Lung (tissue), 12 donors: Measurements from ENCODE around the gene UGGT1. TPM values are rescaled to one million over a fixed set of nuclear protein-coding genes. Genes with fewer than 3 reads are reported as not detected.

ENCODE experiments used
- ATAC-seq: fragments of 200-7000 bp; cut with Tn5 transposase; one replicate; pipeline ENCODE4 v1.9.1; 2020; ENCODE audit warnings: moderate number of reproducible peaks; ENCODE audit not compliant: insufficient read depth, low FRiP score
- DNase-seq, 3 donors: peaks; one replicate each; pipeline ENCODE4 v3.0.0-alpha.2; 2013 to 2017
- H3K27ac ChIP-seq, 2 donors: one replicate each; pipeline ENCODE4 v1.5.1; 2013; ENCODE audit warnings: mild to moderate bottlenecking in 2 of 2, moderate library complexity in 2 of 2, control low read depth in 1 of 2, inconsistent platforms in 1 of 2, low read depth in 1 of 2, low read length in 1 of 2
- H3K27me3 ChIP-seq, 3 donors: one replicate each; pipeline ENCODE4 v1.5.1; 2013; ENCODE audit warnings: low read length in 2 of 3; ENCODE audit not compliant: control insufficient read depth in 3 of 3, insufficient read depth in 3 of 3
- H3K36me3 ChIP-seq, 4 donors: one replicate each; pipeline ENCODE4 v1.5.1; 2013; ENCODE audit warnings: low read length in 4 of 4, mild to moderate bottlenecking in 1 of 4, moderate library complexity in 1 of 4; ENCODE audit not compliant: control insufficient read depth in 4 of 4, insufficient read depth in 4 of 4
- H3K4me1 ChIP-seq, 5 donors: one replicate each; pipeline ENCODE4 v1.5.1; 2013; ENCODE audit warnings: low read length in 5 of 5, mild to moderate bottlenecking in 2 of 5, moderate library complexity in 1 of 5; ENCODE audit not compliant: control insufficient read depth in 5 of 5, insufficient read depth in 5 of 5
- H3K4me3 ChIP-seq: one replicate; pipeline ENCODE4 v1.5.1; 2013; ENCODE audit warnings: mild to moderate bottlenecking, control low read depth, moderate library complexity
- H3K9ac ChIP-seq, 2 donors: one replicate each; pipeline ENCODE4 v1.5.1; 2013; ENCODE audit warnings: low read length in 2 of 2, control low read depth in 1 of 2; ENCODE audit not compliant: insufficient read depth in 1 of 2
- H3K9me3 ChIP-seq, 4 donors: one replicate each; pipeline ENCODE4 v1.5.1; 2013; ENCODE audit warnings: low read length in 3 of 4, mild to moderate bottlenecking in 1 of 4, moderate library complexity in 1 of 4; ENCODE audit not compliant: control insufficient read depth in 4 of 4, insufficient read depth in 3 of 4
- CTCF ChIP-seq: IDR thresholded peaks from 2 replicates; pipeline ENCODE4 v1.5.1; 2012; ENCODE audit warnings: mild to moderate bottlenecking; ENCODE audit errors: control extremely low read depth, extremely low read depth
- WGBS, 2 donors: extraction: QIAGEN DNeasy Blood & Tissue Kit; methylation state at CpG; one replicate each; pipeline ENCODE4 v1.1.7; 2013; 5-methylcytosine and 5-hydroxymethylcytosine counted together
- polyA plus RNA-seq, 2 donors: library from polyadenylated mRNA; stranded (reverse); fragments of 200-250 nt; gene quantifications; one replicate each; pipeline ENCODE4 v1.2.1, GENCODE V29; 2013
- total RNA-seq, 2 donors: library from RNA; depleted of rRNA in 1 of 2; stranded (reverse); fragments of >200 nt in 1 of 2; gene quantifications; one replicate each; pipeline ENCODE4 v1.2.1, GENCODE V29; 2014 to 2021
- donor health status: control.
- donor health status: control.
- donor health status: Bipolar disorder and iron deficiency.
- donor health status: healthy.
- donor health status: DM: yes; HTN: yes; CAD: no.

UGGT1 gene
- total and polyA plus RNA-seq, 4 donors, result 9.4 to 57.7 (median 32.8) TPM

- no peak overlapping the region for H3K4me3 ChIP-seq
- H3K27ac ChIP-seq, result peak overlapping the region in 1 of 2 donors; percentile 40
- peaks cover 14 to 23% (median 15%) of the 10 kb centered on the region in 4 donors for H3K36me3 ChIP-seq
- WGBS, 2 donors, result 94 to 98% methylated on average over 4 of the region's 4 CpGs
- no peak for DNase-seq
- no peak for ATAC-seq
- no peaks in the 10 kb centered on the region for H3K9me3 ChIP-seq
- no peak overlapping the region for H3K9ac ChIP-seq
- no peaks in the 10 kb centered on the region for H3K27me3 ChIP-seq
- TF ChIP-seq CTCF, result no peak
- H3K4me1 ChIP-seq, result peaks cover 0 to 8% (median 0%) of the 10 kb centered on the region in 5 donors
These were observed 63.2 kb downstream of the UGGT1 start for GRCh38 chr2:128154225-128154624.

GRCh38 chr2:128155970-128156369, 65.0 kb downstream of the UGGT1 start:
- Histone ChIP-seq H3K9me3 (no peaks in the 10 kb centered on the region), H3K36me3 (peaks cover 14 to 26% (median 20%) of the 10 kb centered on the region in 4 donors), H3K9ac (no peak overlapping the region), H3K4me1 (peaks cover 0 to 8% (median 0%) of the 10 kb centered on the region in 5 donors), H3K27me3 (no peaks in the 10 kb centered on the region), H3K4me3 (no peak overlapping the region), H3K27ac (no peak overlapping the region)
- DNase-seq, result no peak
- WGBS, 2 donors, result 89 to 94% methylated on average over 9 of the region's 9 CpGs
- no peak for ATAC-seq
- no peak for TF ChIP-seq CTCF

DNA sequence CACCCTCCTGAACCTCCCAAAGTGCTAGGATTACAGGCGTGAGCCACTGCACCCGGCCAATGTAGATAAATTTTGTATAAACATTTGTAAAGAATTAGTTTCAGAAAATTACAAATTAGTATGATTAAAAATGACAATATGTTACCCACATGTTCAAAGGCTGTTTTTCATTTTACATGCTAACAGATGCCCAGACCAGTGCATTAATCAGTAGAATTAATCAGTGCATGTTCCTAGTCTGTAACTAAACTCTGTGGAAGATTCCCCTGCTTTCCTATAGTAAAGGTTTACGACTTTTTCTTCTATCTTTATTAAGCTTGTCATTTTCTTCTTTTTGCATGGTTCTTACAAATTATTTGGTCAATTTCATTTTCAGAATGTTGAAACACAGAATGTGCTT, 65.8 kb downstream of the UGGT1 start:
- ATAC-seq (no peak), DNase-seq (no peak)
- no peak for TF ChIP-seq CTCF
- WGBS, 2 donors, result 93 to 96% methylated on average over 3 of the region's 3 CpGs
- H3K9me3 ChIP-seq, result no peaks in the 10 kb centered on the region
- H3K4me3 ChIP-seq, result no peak overlapping the region
- H3K4me1 ChIP-seq, result peaks cover 0 to 8% (median 0%) of the 10 kb centered on the region in 5 donors
- H3K9ac ChIP-seq, result no peak overlapping the region
- H3K36me3 ChIP-seq, result peaks cover 14 to 27% (median 21%) of the 10 kb centered on the region in 4 donors
- no peak overlapping the region for H3K27ac ChIP-seq
- H3K27me3 ChIP-seq, result no peaks in the 10 kb centered on the region

DNA sequence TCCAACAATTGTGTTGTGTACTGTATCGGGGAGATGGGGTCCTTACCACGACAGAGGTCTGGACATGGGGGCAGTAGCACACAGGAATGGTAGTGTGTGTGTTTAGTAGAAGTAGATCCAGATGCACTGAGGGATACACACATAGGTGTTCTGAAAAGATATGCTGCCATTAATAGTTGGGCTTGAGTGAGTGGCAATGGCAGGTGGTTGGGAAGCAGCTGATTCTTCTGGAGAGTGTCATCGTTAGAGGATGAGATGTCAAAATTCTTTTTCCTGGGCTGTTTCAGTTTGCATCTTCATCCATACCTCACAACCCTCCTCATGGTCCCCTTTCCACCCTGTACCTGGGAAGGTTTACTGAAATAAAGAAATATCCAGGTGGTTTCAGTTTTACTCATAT, 66.6 kb downstream of the UGGT1 start:
- H3K27ac ChIP-seq, result no peak overlapping the region
- H3K27me3 ChIP-seq, result no peaks in the 10 kb centered on the region
- TF ChIP-seq CTCF, result no peak
- 90 to 94% methylated on average over 3 of the region's 3 CpGs for WGBS, 2 donors
- no peak for DNase-seq
- no peak overlapping the region for H3K4me3 ChIP-seq
- H3K9ac ChIP-seq, result no peak overlapping the region
- no peaks in the 10 kb centered on the region for H3K9me3 ChIP-seq
- ATAC-seq, result no peak
- H3K4me1 ChIP-seq, result peaks cover 0 to 8% (median 0%) of the 10 kb centered on the region in 5 donors
- H3K36me3 ChIP-seq, result peaks cover 14 to 28% (median 21%) of the 10 kb centered on the region in 4 donors
